HEK293T (cell line): ENCODE results near the gene PSD2.

Experiments used
- CTBP1 ChIP-seq: fragments of 450-650 bp; IDR thresholded peaks from 2 replicates; pipeline ENCODE4 v1.6.1; 2016; ENCODE audit warnings: borderline replicate concordance
- ELF4 ChIP-seq: fragments of 450-650 bp; IDR thresholded peaks from 2 replicates; pipeline ENCODE4 v1.6.1; 2017; ENCODE audit warnings: antibody characterized with exemption
- FOXA1 ChIP-seq: fragments of 450-650 bp; IDR thresholded peaks from 2 replicates; pipeline ENCODE4 v1.6.1; 2016; ENCODE audit warnings: mild to moderate bottlenecking
- FOXK2 ChIP-seq: fragments of 450-650 bp; IDR thresholded peaks from 2 replicates; pipeline ENCODE4 v1.6.1; 2016; ENCODE audit warnings: mild to moderate bottlenecking
- FOXM1 ChIP-seq: fragments of 450-650 bp; IDR thresholded peaks from 2 replicates; pipeline ENCODE4 v1.6.1; 2017; ENCODE audit warnings: mild to moderate bottlenecking, borderline replicate concordance
- HDGF ChIP-seq: fragments of 450-650 bp; IDR thresholded peaks from 2 replicates; pipeline ENCODE4 v1.6.1; 2017; ENCODE audit warnings: antibody characterized with exemption, borderline replicate concordance
- LEF1 ChIP-seq: fragments of 450-650 bp; IDR thresholded peaks from 2 replicates; pipeline ENCODE4 v1.6.1; 2017; ENCODE audit warnings: mild to moderate bottlenecking, borderline replicate concordance
- SP1 ChIP-seq: fragments of 450-650 bp; IDR thresholded peaks from 2 replicates; pipeline ENCODE4 v1.6.1; 2017
- TARDBP ChIP-seq: fragments of 450-650 bp; IDR thresholded peaks from 2 replicates; pipeline ENCODE4 v1.6.1; 2016
- ZNF384 ChIP-seq: fragments of 450-650 bp; IDR thresholded peaks from 2 replicates; pipeline ENCODE4 v1.6.1; 2016

DNA sequence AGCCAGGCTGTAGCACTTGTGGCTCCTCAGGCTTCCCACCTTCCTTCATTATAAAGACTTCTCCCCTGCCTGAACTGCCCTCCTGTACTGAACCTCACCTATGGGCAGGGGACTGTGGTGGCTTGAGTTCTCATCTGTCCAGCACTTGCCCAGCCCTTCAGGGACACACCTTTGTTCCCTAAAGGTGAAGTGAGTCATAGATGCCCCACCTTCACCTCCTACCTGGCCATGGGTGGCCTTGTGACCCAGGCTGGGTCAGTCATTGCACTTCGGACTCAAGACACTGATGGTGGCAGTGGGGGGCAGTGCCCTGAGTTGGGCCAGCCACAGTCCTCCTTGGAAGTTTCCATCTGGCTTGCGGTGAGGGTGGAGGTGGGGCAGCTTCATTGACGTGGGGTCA is 26.1 kb upstream of the PSD2 start:
- TF ChIP-seq SP1 (no peak), ELF4 (no peak), FOXM1 (no peak), HDGF (no peak), FOXK2 (no peak), CTBP1 (no peak), LEF1 (no peak), ZNF384 (no peak), TARDBP (no peak), FOXA1 (no peak)
